GM23248 (cell line): ENCODE results near the gene GABPB1. TPM values are rescaled to one million over a fixed set of nuclear protein-coding genes. Genes with fewer than 3 reads are reported as not detected.

Experiments
- DNase-seq: peaks from one replicate; pipeline ENCODE4 v3.0.0-alpha.2; 2015
- H2AFZ ChIP-seq: fragments of 200-600 bp; sonication (generic); 2 replicates; pipeline ENCODE4 v1.6.1; 2016; ENCODE audit warnings: antibody characterized with exemption
- H3F3A ChIP-seq: fragments of 200-600 bp; sonication (generic); 2 replicates; pipeline ENCODE4 v1.6.1; 2016; ENCODE audit warnings: mild to moderate bottlenecking, antibody characterized with exemption, mixed run types; ENCODE audit not compliant: insufficient read depth
- H3K27ac ChIP-seq: fragments of 200-600 bp; sonication (generic); 2 replicates; pipeline ENCODE4 v1.5.1; 2016; ENCODE audit warnings: mild to moderate bottlenecking
- H3K27me3 ChIP-seq: fragments of 200-600 bp; sonication (generic); replicated peaks from 2 replicates; pipeline ENCODE4 v1.6.1; 2016; ENCODE audit warnings: mild to moderate bottlenecking; ENCODE audit not compliant: insufficient read depth
- H3K36me3 ChIP-seq: fragments of 200-600 bp; sonication (generic); 2 replicates; pipeline ENCODE4 v1.6.1; 2016; ENCODE audit warnings: low read depth, mild to moderate bottlenecking
- H3K4me1 ChIP-seq: fragments of 200-600 bp; sonication (generic); 2 replicates; pipeline ENCODE4 v1.6.1; 2016; ENCODE audit warnings: mild to moderate bottlenecking; ENCODE audit not compliant: insufficient read depth
- H3K4me2 ChIP-seq: fragments of 200-600 bp; sonication (generic); one replicate; pipeline ENCODE4 v1.6.1; 2016; ENCODE audit warnings: mild to moderate bottlenecking; ENCODE audit not compliant: unreplicated experiment
- H3K4me3 ChIP-seq: fragments of 200-600 bp; sonication (generic); 2 replicates; pipeline ENCODE4 v1.5.1; 2016; ENCODE audit warnings: mild to moderate bottlenecking
- H3K79me2 ChIP-seq: fragments of 200-600 bp; sonication (generic); 2 replicates; pipeline ENCODE4 v1.6.1; 2016; ENCODE audit warnings: mild to moderate bottlenecking; ENCODE audit not compliant: insufficient read depth
- H3K9ac ChIP-seq: fragments of 200-600 bp; sonication (generic); 2 replicates; pipeline ENCODE4 v1.6.1; 2016; ENCODE audit warnings: mild to moderate bottlenecking
- H3K9me2 ChIP-seq: fragments of 200-600 bp; sonication (generic); 2 replicates; pipeline ENCODE4 v1.6.1; 2016; ENCODE audit warnings: mixed run types, mild to moderate bottlenecking, moderate library complexity; ENCODE audit not compliant: insufficient read depth
- H3K9me3 ChIP-seq: fragments of 200-600 bp; sonication (generic); one replicate; pipeline ENCODE4 v1.6.1; 2017; ENCODE audit warnings: low read depth
- H4K20me1 ChIP-seq: fragments of 200-600 bp; sonication (generic); 2 replicates; pipeline ENCODE4 v1.6.0; 2016; ENCODE audit not compliant: insufficient read depth
- EZH2 ChIP-seq: fragments of 200-600 bp; sonication (generic); IDR thresholded peaks from 2 replicates; pipeline ENCODE4 v1.6.1; 2018; ENCODE audit warnings: antibody characterized with exemption, mild to moderate bottlenecking; ENCODE audit not compliant: insufficient read depth, poor library complexity, severe bottlenecking
- EZH2phosphoT487 ChIP-seq: fragments of 200-600 bp; sonication (generic); IDR thresholded peaks from 2 replicates; pipeline ENCODE4 v1.6.1; 2018; ENCODE audit warnings: antibody characterized with exemption, moderate library complexity, mild to moderate bottlenecking, low read depth; ENCODE audit not compliant: insufficient read depth
- WGBS, 2 experiments: methylation state at CpG; one replicate each; pipeline ENCODE4 v1.1.6; 2015 to 2017; ENCODE audit warnings: low lambda C conversion rate in 2 of 2, low coverage in 1 of 2; ENCODE audit errors: missing lambda C conversion rate in 2 of 2; 5-methylcytosine and 5-hydroxymethylcytosine counted together
- in situ Hi-C: fragments of 300-500 bp; cut with MboI; formaldehyde crosslinking; loops from 2 replicates; pipeline ENCODE4 v1.15.0; 2020
- polyA plus RNA-seq: library from polyadenylated mRNA; unstranded; fragments of >200 nt; fragmentation: Nextera tagmentation; extraction: Ambion mirVana; gene quantifications from 2 replicates; pipeline ENCODE4 v1.2.1, GENCODE V29; 2016
- total RNA-seq: library from RNA; depleted of rRNA; stranded (reverse); fragments of >200 nt; shearing (Covaris generic); gene quantifications from 2 replicates; pipeline ENCODE4 v1.2.3, GENCODE V29; 2014

GABPB1 gene
- total and polyA plus RNA-seq, 2 experiments from 2014 or later, result 22.8 to 32.6 TPM

- in situ Hi-C loops, result loop anchor here (25.0 kb wide), 1 partner anchor 1068 kb away; no protein-coding TSS in a partner anchor
- WGBS, 2 experiments, result 22 to 28% methylated on average over 1 of the region's 1 CpG
- DNase-seq, result no peak
- H4K20me1 ChIP-seq, result no peaks in the 10 kb centered on the region
- H3K79me2 ChIP-seq, result no peaks in the 10 kb centered on the region
- no peak overlapping the region for H3K4me3 ChIP-seq
- H3F3A ChIP-seq, result no peaks in the 10 kb centered on the region
- TF ChIP-seq EZH2, result no peak
- no peak for TF ChIP-seq EZH2phosphoT487
- H3K9ac ChIP-seq, result no peak overlapping the region
- H3K27me3 ChIP-seq, result no peaks in the 10 kb centered on the region
- no peak overlapping the region for H3K4me2 ChIP-seq
- no peak overlapping the region for H2AFZ ChIP-seq
- no peaks in the 10 kb centered on the region for H3K4me1 ChIP-seq
- H3K27ac ChIP-seq, result no peak overlapping the region
- no peaks in the 10 kb centered on the region for H3K9me2 ChIP-seq
- peaks cover 22% of the 10 kb centered on the region for H3K36me3 ChIP-seq
- H3K9me3 ChIP-seq, result peaks cover 6% of the 10 kb centered on the region
These were observed 50.2 kb downstream of the GABPB1 start for GRCh38 chr15:50304836-50305235.

GRCh38 chr15:50302581-50302980 lies 52.4 kb downstream of the GABPB1 start:
- TF ChIP-seq EZH2 (no peak), EZH2phosphoT487 (no peak)
- Histone ChIP-seq H3K27ac (no peak overlapping the region), H3K4me1 (no peaks in the 10 kb centered on the region), H2AFZ (no peak overlapping the region), H3K4me2 (no peak overlapping the region), H3K4me3 (no peak overlapping the region), H3K9ac (no peak overlapping the region), H4K20me1 (no peaks in the 10 kb centered on the region), H3K9me2 (no peaks in the 10 kb centered on the region), H3K36me3 (peaks cover 14% of the 10 kb centered on the region), H3K79me2 (no peaks in the 10 kb centered on the region), H3K27me3 (no peaks in the 10 kb centered on the region), H3K9me3 (peaks cover under 1% of the 10 kb centered on the region), H3F3A (no peaks in the 10 kb centered on the region)
- no peak for DNase-seq
- in situ Hi-C loops, result loop anchor here (25.0 kb wide), 1 partner anchor 1065 kb away; no protein-coding TSS in a partner anchor
- WGBS, 2 experiments, result 100% methylated on average over 1 of the region's 1 CpG

DNA sequence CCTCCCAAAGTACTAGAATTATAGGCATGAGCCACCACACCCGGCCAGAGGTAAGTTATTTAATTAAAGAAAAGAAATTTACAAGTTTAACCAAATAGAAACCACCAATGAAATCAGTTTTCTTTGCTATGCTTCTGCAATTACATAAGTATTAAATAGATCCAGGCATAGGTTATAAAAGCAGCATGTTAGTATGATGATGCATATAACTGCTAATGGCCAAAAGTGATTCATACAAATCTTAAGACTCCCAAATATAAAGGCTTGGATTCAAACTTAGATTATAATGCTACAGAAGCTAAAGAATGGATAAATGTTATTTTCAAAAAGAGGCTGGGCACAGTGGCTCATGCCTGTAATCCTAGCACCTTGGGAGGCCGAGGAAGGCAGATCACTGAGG lies 56.7 kb downstream of the GABPB1 start:
- 92 to 98% methylated on average over 2 of the region's 2 CpGs for WGBS, 2 experiments
- no peaks in the 10 kb centered on the region for H3K79me2 ChIP-seq
- H3K27me3 ChIP-seq, result no peaks in the 10 kb centered on the region
- H3K9ac ChIP-seq, result no peak overlapping the region
- peak; percentile 53 for DNase-seq
- H3K36me3 ChIP-seq, result peaks cover 13% of the 10 kb centered on the region; the same call in 1 of the 2 replicates
- H3K4me1 ChIP-seq, result no peaks in the 10 kb centered on the region
- in situ Hi-C loops, result no loop called here
- TF ChIP-seq EZH2, result no peak
- no peak for TF ChIP-seq EZH2phosphoT487
- H3K4me2 ChIP-seq, result no peak overlapping the region
- H3K4me3 ChIP-seq, result no peak overlapping the region
- H3K9me3 ChIP-seq, result no peaks in the 10 kb centered on the region
- H2AFZ ChIP-seq, result no peak overlapping the region
- H3K9me2 ChIP-seq, result no peaks in the 10 kb centered on the region
- no peaks in the 10 kb centered on the region for H4K20me1 ChIP-seq
- 0 out of 2 replicates have a peak overlapping the region, but pooled peaks have one; percentile 13 for H3K27ac ChIP-seq
- no peaks in the 10 kb centered on the region for H3F3A ChIP-seq

- TF ChIP-seq EZH2 (no peak), EZH2phosphoT487 (no peak)
- H3K4me3 ChIP-seq, result no peak overlapping the region
- in situ Hi-C loops, result no loop called here
- H3K79me2 ChIP-seq, result no peaks in the 10 kb centered on the region
- H3K27me3 ChIP-seq, result no peaks in the 10 kb centered on the region
- H3F3A ChIP-seq, result no peaks in the 10 kb centered on the region
- no peak overlapping the region for H3K4me2 ChIP-seq
- WGBS, 2 experiments, result 90 to 100% methylated on average over 1 of the region's 1 CpG
- no peak overlapping the region for H3K9ac ChIP-seq
- H3K9me3 ChIP-seq, result no peaks in the 10 kb centered on the region
- no peaks in the 10 kb centered on the region for H4K20me1 ChIP-seq
- DNase-seq, result no peak
- no peak overlapping the region for H2AFZ ChIP-seq
- no peaks in the 10 kb centered on the region for H3K4me1 ChIP-seq
- H3K36me3 ChIP-seq, result peaks cover 5% of the 10 kb centered on the region; the same call in 1 of the 2 replicates
- H3K27ac ChIP-seq, result no peak overlapping the region
- no peaks in the 10 kb centered on the region for H3K9me2 ChIP-seq
These were observed 59.0 kb downstream of the GABPB1 start for GRCh38 chr15:50295966-50296365.

DNA sequence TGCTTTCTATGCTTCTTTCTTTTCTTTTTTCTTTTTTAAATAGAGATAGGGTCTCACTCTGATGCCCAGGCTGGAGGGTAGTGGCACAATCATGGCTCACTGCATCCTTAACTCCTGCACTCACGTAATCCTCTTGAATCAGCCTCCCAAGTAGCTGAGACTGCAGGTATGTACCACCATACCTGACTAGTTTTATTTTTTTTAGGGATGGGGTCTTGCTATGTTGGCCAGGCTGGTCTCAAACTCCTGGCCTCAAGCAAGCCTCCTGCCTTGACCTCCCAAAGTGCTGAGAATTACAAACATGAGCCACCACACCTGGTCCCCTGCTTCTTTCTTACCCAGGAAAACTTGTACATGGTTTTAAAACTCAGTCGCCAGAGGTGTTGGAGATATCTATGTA lies 65.2 kb downstream of the GABPB1 start:
- Histone ChIP-seq H2AFZ (no peak overlapping the region), H3F3A (no peaks in the 10 kb centered on the region), H3K4me3 (no peak overlapping the region), H3K4me2 (no peak overlapping the region), H3K27ac (no peak overlapping the region), H4K20me1 (no peaks in the 10 kb centered on the region), H3K36me3 (peaks cover 13% of the 10 kb centered on the region), H3K9me2 (no peaks in the 10 kb centered on the region), H3K9ac (no peak overlapping the region), H3K4me1 (no peaks in the 10 kb centered on the region), H3K27me3 (no peaks in the 10 kb centered on the region), H3K79me2 (no peaks in the 10 kb centered on the region), H3K9me3 (no peaks in the 10 kb centered on the region)
- in situ Hi-C loops, result no loop called here
- no peak for DNase-seq
- no peak for TF ChIP-seq EZH2
- TF ChIP-seq EZH2phosphoT487, result no peak
- 98% methylated on average over 2 of the region's 2 CpGs for WGBS, 2 experiments
